Measurements from ENCODE around the gene CST1. TPM values are rescaled to one million over a fixed set of nuclear protein-coding genes. Genes with fewer than 3 reads are reported as not detected.
"Not testable (repeated sequence)": the region's sequence is repeated elsewhere in the genome, so short reads cannot be mapped to it uniquely, and the experiment has no call there.

The CST1 gene
- total RNA-seq, 3 donors from 2014 or later (not counting 1 experiment from before 2014, with no cell fraction given) = not detected

- Mint-ChIP-seq H3K9me3 (no peaks in the 10 kb centered on the region), H3K4me3 (no peak overlapping the region), H3K27ac (no peak overlapping the region), H3K36me3 (no peaks in the 10 kb centered on the region), H3K27me3 (ENCODE audit: low read depth in 2 of 2) (peaks cover 24 to 35% of the 10 kb centered on the region in 2 donors), H3K4me1 (no peaks in the 10 kb centered on the region)
- Histone ChIP-seq H3K4me3 (ENCODE audit: low read length) (no peak overlapping the region), H3K36me3 (ENCODE audit: control insufficient read depth, insufficient read depth, low read length) (no peaks in the 10 kb centered on the region), H3K27ac (ENCODE audit: low read length) (no peak overlapping the region), H3K27me3 (ENCODE audit: control insufficient read depth, insufficient read depth, low read length) (no peaks in the 10 kb centered on the region), H3K4me1 (ENCODE audit: control insufficient read depth, insufficient read depth, low read length) (no peaks in the 10 kb centered on the region), H3K9me3 (ENCODE audit: control insufficient read depth, insufficient read depth, low read length) (no peaks in the 10 kb centered on the region)
- DNase-seq (no peak), ATAC-seq (no peak)
- TF ChIP-seq CTCF (IDR thresholded peaks at IDR 0.05) = no peak
- 94% methylated on average over 1 of the region's 7 CpGs for WGBS (ENCODE audit: insufficient coverage)
- intact Hi-C loops (cut with micrococcal nuclease) = no loop called here
Measured at GRCh38 chr20:23794065-23794464, 43.3 kb upstream of the CST1 start.

DNA sequence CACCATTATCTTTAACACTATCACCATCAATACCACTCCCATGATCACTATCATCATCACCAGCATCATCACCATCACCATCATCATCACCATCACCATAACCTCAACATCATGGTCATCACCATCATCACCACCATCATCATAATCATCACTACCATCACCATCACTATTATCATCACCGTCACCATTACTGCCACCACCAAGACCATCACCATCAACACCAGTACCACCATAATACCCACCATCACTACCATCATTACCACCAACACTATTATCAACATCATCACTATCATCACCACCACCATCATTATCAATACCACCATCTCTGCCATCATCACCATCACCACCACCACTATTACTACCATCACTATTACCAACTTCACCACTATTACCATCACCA, 32.7 kb upstream of the CST1 start:
- no peak overlapping the region for H3K27ac Mint-ChIP-seq
- H3K9me3 Mint-ChIP-seq = no peaks in the 10 kb centered on the region
- no peak for TF ChIP-seq CTCF (IDR thresholded peaks at IDR 0.05)
- no peaks in the 10 kb centered on the region for H3K4me1 ChIP-seq (ENCODE audit: control insufficient read depth, insufficient read depth, low read length)
- H3K36me3 ChIP-seq (ENCODE audit: control insufficient read depth, insufficient read depth, low read length) = no peaks in the 10 kb centered on the region
- ATAC-seq (no peak), DNase-seq (no peak)
- H3K9me3 ChIP-seq (ENCODE audit: control insufficient read depth, insufficient read depth, low read length) = no peaks in the 10 kb centered on the region
- intact Hi-C loops (cut with micrococcal nuclease) = no loop called here
- H3K27me3 Mint-ChIP-seq (ENCODE audit: low read depth in 2 of 2) = peaks cover 0 to 5% of the 10 kb centered on the region in 2 donors
- H3K4me3 ChIP-seq (ENCODE audit: low read length) = no peak overlapping the region
- H3K36me3 Mint-ChIP-seq = no peaks in the 10 kb centered on the region
- H3K27ac ChIP-seq (ENCODE audit: low read length) = no peak overlapping the region
- no peaks in the 10 kb centered on the region for H3K4me1 Mint-ChIP-seq
- WGBS (ENCODE audit: insufficient coverage) = 94% methylated on average over 1 of the region's 1 CpG
- H3K4me3 Mint-ChIP-seq = no peak overlapping the region
- H3K27me3 ChIP-seq (ENCODE audit: control insufficient read depth, insufficient read depth, low read length) = no peaks in the 10 kb centered on the region

- Mint-ChIP-seq H3K4me1 (no peaks in the 10 kb centered on the region), H3K27me3 (ENCODE audit: low read depth in 2 of 2) (peaks cover 0 to 7% of the 10 kb centered on the region in 2 donors), H3K27ac (no peak overlapping the region), H3K9me3 (no peaks in the 10 kb centered on the region), H3K4me3 (no peak overlapping the region), H3K36me3 (no peaks in the 10 kb centered on the region)
- peak; percentile 22 for TF ChIP-seq CTCF (IDR thresholded peaks at IDR 0.05)
- Histone ChIP-seq H3K4me1 (ENCODE audit: control insufficient read depth, insufficient read depth, low read length) (no peaks in the 10 kb centered on the region), H3K4me3 (ENCODE audit: low read length) (no peak overlapping the region), H3K27ac (ENCODE audit: low read length) (no peak overlapping the region), H3K9me3 (ENCODE audit: control insufficient read depth, insufficient read depth, low read length) (no peaks in the 10 kb centered on the region), H3K36me3 (ENCODE audit: control insufficient read depth, insufficient read depth, low read length) (no peaks in the 10 kb centered on the region), H3K27me3 (ENCODE audit: control insufficient read depth, insufficient read depth, low read length) (no peaks in the 10 kb centered on the region)
- 44% methylated on average over 8 of the region's 8 CpGs for WGBS (ENCODE audit: insufficient coverage)
- intact Hi-C loops (cut with micrococcal nuclease) = no loop called here
- ATAC-seq = peak in 1 of 3 donors; percentile 59
- peak in 1 of 2 donors; percentile 26 for DNase-seq
Measured at GRCh38 chr20:23782366-23782983, 31.7 kb upstream of the CST1 start.

DNA sequence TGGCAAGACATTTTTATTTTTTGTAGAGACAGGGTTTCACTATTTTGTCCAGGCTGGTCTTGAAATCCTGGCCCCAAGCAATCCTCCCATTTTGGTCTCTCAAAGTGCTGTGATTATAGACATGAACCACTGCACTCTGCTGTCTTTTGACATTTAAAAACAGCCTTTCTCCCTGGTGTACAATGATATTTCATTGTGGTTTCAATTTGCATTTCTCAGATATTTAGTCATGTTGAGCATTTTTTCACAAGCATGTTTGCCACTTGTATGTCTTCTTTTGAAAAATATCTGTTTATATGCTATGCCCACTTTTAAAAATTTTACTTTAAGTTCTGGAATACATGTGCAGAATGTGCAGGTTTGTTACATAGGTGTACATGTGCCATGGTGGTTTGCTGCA, 27.9 kb upstream of the CST1 start:
- intact Hi-C loops (cut with micrococcal nuclease); H3K27ac Mint-ChIP-seq; H3K9me3 ChIP-seq (ENCODE audit: control insufficient read depth, insufficient read depth, low read length); H3K4me3 ChIP-seq (ENCODE audit: low read length); H3K4me1 Mint-ChIP-seq; H3K27ac ChIP-seq (ENCODE audit: low read length); H3K27me3 ChIP-seq (ENCODE audit: control insufficient read depth, insufficient read depth, low read length); H3K36me3 Mint-ChIP-seq; ATAC-seq; H3K9me3 Mint-ChIP-seq; H3K36me3 ChIP-seq (ENCODE audit: control insufficient read depth, insufficient read depth, low read length); H3K4me1 ChIP-seq (ENCODE audit: control insufficient read depth, insufficient read depth, low read length); H3K4me3 Mint-ChIP-seq; DNase-seq: not testable (repeated sequence)
- peaks cover 7 to 10% of the 10 kb centered on the region in 2 donors for H3K27me3 Mint-ChIP-seq (ENCODE audit: low read depth in 2 of 2)

DNA sequence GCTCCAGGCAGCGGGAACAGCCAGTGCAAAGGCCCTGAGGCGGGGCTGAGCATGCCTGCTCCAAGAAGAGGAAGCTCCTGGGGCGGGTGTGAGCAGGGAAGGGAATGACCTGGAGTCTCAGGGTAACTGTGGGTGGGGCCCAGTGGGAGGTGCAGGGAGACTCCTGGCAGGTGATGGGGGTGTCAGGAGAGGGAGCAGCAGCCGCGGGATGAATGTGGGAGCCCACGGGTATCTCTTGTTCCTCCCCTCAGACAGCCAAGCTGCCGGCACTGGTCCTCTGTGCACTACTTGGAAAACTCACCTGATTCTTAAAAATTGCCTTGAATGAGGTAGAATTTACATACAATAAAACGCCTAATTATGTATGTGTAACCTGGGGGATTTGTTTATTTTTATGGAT, 26.6 kb upstream of the CST1 start:
- H3K9me3 Mint-ChIP-seq; H3K4me3 ChIP-seq (ENCODE audit: low read length); intact Hi-C loops (cut with micrococcal nuclease); H3K9me3 ChIP-seq (ENCODE audit: control insufficient read depth, insufficient read depth, low read length); DNase-seq; H3K27ac ChIP-seq (ENCODE audit: low read length); H3K27me3 ChIP-seq (ENCODE audit: control insufficient read depth, insufficient read depth, low read length); H3K4me3 Mint-ChIP-seq; H3K4me1 ChIP-seq (ENCODE audit: control insufficient read depth, insufficient read depth, low read length); H3K36me3 ChIP-seq (ENCODE audit: control insufficient read depth, insufficient read depth, low read length); H3K4me1 Mint-ChIP-seq; H3K36me3 Mint-ChIP-seq; ATAC-seq; H3K27ac Mint-ChIP-seq: not testable (repeated sequence)
- H3K27me3 Mint-ChIP-seq (ENCODE audit: low read depth in 2 of 2) = peaks cover 7 to 15% of the 10 kb centered on the region in 2 donors
- WGBS (ENCODE audit: insufficient coverage) = 78% methylated on average over 6 of the region's 8 CpGs
